H9 (cell line): Measurements from ENCODE around the gene HECW1. TPM values are rescaled to one million over a fixed set of nuclear protein-coding genes. Genes with fewer than 3 reads are reported as not detected.

Experiments
- DNase-seq: peaks from one replicate; pipeline ENCODE4 v3.0.0-alpha.2; 2017
- H2AFZ ChIP-seq: one replicate; pipeline ENCODE4 v1.6.1; 2013; ENCODE audit warnings: mild to moderate bottlenecking, low read length, control low read depth, moderate library complexity
- H2AK5ac ChIP-seq: 2 replicates; pipeline ENCODE4 v1.6.1; 2013; ENCODE audit warnings: low read length, control low read depth, mixed read lengths; ENCODE audit not compliant: insufficient read length
- H2BK120ac ChIP-seq: one replicate; pipeline ENCODE4 v1.6.1; 2013; ENCODE audit warnings: low read depth, mild to moderate bottlenecking, low read length, control low read depth, inconsistent platforms; ENCODE audit not compliant: poor library complexity, severe bottlenecking
- H2BK12ac ChIP-seq: 2 replicates; pipeline ENCODE4 v1.6.1; 2013; ENCODE audit warnings: low read length, control low read depth, mixed read lengths, low read depth; ENCODE audit not compliant: insufficient read length
- H2BK15ac ChIP-seq: 2 replicates; pipeline ENCODE4 v1.6.1; 2013; ENCODE audit warnings: low read depth, low read length, control low read depth
- H2BK20ac ChIP-seq: one replicate; pipeline ENCODE4 v1.6.1; 2013; ENCODE audit warnings: low read depth, mild to moderate bottlenecking, low read length, control low read depth, inconsistent platforms; ENCODE audit not compliant: poor library complexity, severe bottlenecking
- H2BK5ac ChIP-seq: 2 replicates; pipeline ENCODE4 v1.6.1; 2013; ENCODE audit warnings: low read length, control low read depth, mixed read lengths; ENCODE audit not compliant: insufficient read length
- H3K14ac ChIP-seq: 2 replicates; pipeline ENCODE4 v1.6.1; 2013; ENCODE audit warnings: low read length, control low read depth; ENCODE audit not compliant: insufficient read depth
- H3K18ac ChIP-seq: 2 replicates; pipeline ENCODE4 v1.6.1; 2013; ENCODE audit warnings: low read depth, mild to moderate bottlenecking, mixed read lengths, low read length, control low read depth; ENCODE audit not compliant: insufficient read length
- H3K23ac ChIP-seq: 2 replicates; pipeline ENCODE4 v1.6.1; 2013; ENCODE audit warnings: low read length, control low read depth, mixed read lengths, low read depth; ENCODE audit not compliant: insufficient read length
- H3K23me2 ChIP-seq: 2 replicates; pipeline ENCODE4 v1.6.1; 2013; ENCODE audit warnings: low read depth, mild to moderate bottlenecking, mixed read lengths, low read length, control low read depth; ENCODE audit not compliant: insufficient read length, poor library complexity, severe bottlenecking
- H3K27ac ChIP-seq: 2 replicates; pipeline ENCODE4 v1.5.1; 2013; ENCODE audit warnings: low read length, control low read depth, mixed read lengths, low read depth; ENCODE audit not compliant: insufficient read length
- H3K27me3 ChIP-seq: 2 replicates; pipeline ENCODE4 v1.6.1; 2013; ENCODE audit warnings: low read length, control low read depth, inconsistent platforms; ENCODE audit not compliant: insufficient read depth
- H3K4ac ChIP-seq: 2 replicates; pipeline ENCODE4 v1.6.1; 2013; ENCODE audit warnings: low read depth, mild to moderate bottlenecking, control low read depth, inconsistent platforms, low read length, moderate library complexity
- H3K4me1 ChIP-seq: 2 replicates; pipeline ENCODE4 v1.6.1; 2013; ENCODE audit warnings: low read length, control low read depth, inconsistent platforms; ENCODE audit not compliant: insufficient read depth
- H3K4me2 ChIP-seq: 2 replicates; pipeline ENCODE4 v1.6.1; 2013; ENCODE audit warnings: low read length, control low read depth, mixed read lengths; ENCODE audit not compliant: insufficient read length, insufficient read depth
- H3K56ac ChIP-seq: 2 replicates; pipeline ENCODE4 v1.6.1; 2013; ENCODE audit warnings: low read depth, mild to moderate bottlenecking, mixed read lengths, low read length, control low read depth; ENCODE audit not compliant: insufficient read length
- H3K79me1 ChIP-seq: 2 replicates; pipeline ENCODE4 v1.6.1; 2013; ENCODE audit warnings: low read depth, mild to moderate bottlenecking, moderate library complexity, low read length, control low read depth, inconsistent platforms; ENCODE audit not compliant: insufficient read depth, poor library complexity, severe bottlenecking
- H3K79me2 ChIP-seq: 2 replicates; pipeline ENCODE4 v1.6.1; 2013; ENCODE audit warnings: low read length, control low read depth, inconsistent platforms; ENCODE audit not compliant: insufficient read depth
- H3K9ac ChIP-seq: 2 replicates; pipeline ENCODE4 v1.6.1; 2013; ENCODE audit warnings: low read length, control low read depth, mixed read lengths; ENCODE audit not compliant: insufficient read length; ENCODE audit errors: extremely low read depth
- H3K9me3 ChIP-seq: one replicate; pipeline ENCODE4 v1.6.1; 2013; ENCODE audit warnings: low read depth, low read length, inconsistent platforms; ENCODE audit not compliant: control insufficient read depth
- H3T11ph ChIP-seq: one replicate; pipeline ENCODE4 v1.6.1; 2013; ENCODE audit warnings: mild to moderate bottlenecking, low read length, control low read depth, inconsistent platforms
- H4K20me1 ChIP-seq: one replicate; pipeline ENCODE4 v1.6.1; 2013; ENCODE audit not compliant: control insufficient read depth, insufficient read length, insufficient read depth
- H4K5ac ChIP-seq: 2 replicates; pipeline ENCODE4 v1.6.1; 2013; ENCODE audit warnings: low read depth, mild to moderate bottlenecking, mixed read lengths, low read length, control low read depth; ENCODE audit not compliant: insufficient read length
- H4K8ac ChIP-seq: replicated peaks from 2 replicates; pipeline ENCODE4 v1.6.1; 2013; ENCODE audit warnings: low read length, control low read depth, mixed read lengths, low read depth; ENCODE audit not compliant: insufficient read length
- H4K91ac ChIP-seq: 2 replicates; pipeline ENCODE4 v1.6.1; 2013; ENCODE audit warnings: low read depth, mild to moderate bottlenecking, moderate library complexity, mixed read lengths, low read length, control low read depth; ENCODE audit not compliant: insufficient read length
- H3K27ac Mint-ChIP-seq, 3 experiments: 2 replicates in 2 of 3; 3 replicates in 1 of 3; pipeline ENCODE4 v1.8.0; 2020 to 2021; ENCODE audit warnings: mixed read lengths in 3 of 3, mild to moderate bottlenecking in 1 of 3, moderate library complexity in 1 of 3
- H3K27me3 Mint-ChIP-seq: 2 replicates; pipeline ENCODE4 v1.8.0; 2021; ENCODE audit warnings: low read depth, mild to moderate bottlenecking, moderate library complexity, mixed read lengths
- H3K36me3 Mint-ChIP-seq, 3 experiments: 2 replicates in 2 of 3; 3 replicates in 1 of 3; pipeline ENCODE4 v1.8.0; 2020 to 2021; ENCODE audit warnings: low read depth in 3 of 3, mixed read lengths in 3 of 3; ENCODE audit not compliant: insufficient read depth in 1 of 3
- H3K4me1 Mint-ChIP-seq, 2 experiments: 2 replicates each; pipeline ENCODE4 v1.8.0; 2020; ENCODE audit warnings: mixed read lengths in 2 of 2
- H3K4me3 Mint-ChIP-seq, 2 experiments: 2 replicates in 1 of 2; 3 replicates in 1 of 2; pipeline ENCODE4 v1.8.0; 2020 to 2021; ENCODE audit warnings: mild to moderate bottlenecking in 2 of 2, mixed read lengths in 2 of 2, moderate library complexity in 1 of 2
- H3K9me3 Mint-ChIP-seq, 2 experiments: 2 replicates in 1 of 2; 3 replicates in 1 of 2; pipeline ENCODE4 v1.8.0; 2020; ENCODE audit warnings: mild to moderate bottlenecking in 2 of 2, mixed read lengths in 2 of 2, moderate library complexity in 1 of 2
- WGBS: extraction: QIAGEN DNeasy Blood & Tissue Kit; methylation state at CpG from one replicate; pipeline ENCODE4 v1.1.7; 2013; ENCODE audit warnings: missing lambda C conversion rate, low lambda C conversion rate, mixed read lengths; ENCODE audit not compliant: insufficient read length; ENCODE audit errors: extremely low coverage; 5-methylcytosine and 5-hydroxymethylcytosine counted together
- total RNA-seq: library from RNA; stranded (reverse); gene quantifications from 2 replicates; pipeline ENCODE4 v1.2.1, GENCODE V29; 2021
- TF ChIP-seq, protein P1 (sequence below): fragments of 200-600 bp; sonication (generic); conservative IDR thresholded peaks from 3 replicates; pipeline ENCODE4 v1.8.0; 2021; ENCODE audit warnings: antibody characterized with exemption, mild to moderate bottlenecking

The HECW1 gene
- total RNA-seq, 1 experiment from 2014 or later = 5.0 TPM

DNA sequence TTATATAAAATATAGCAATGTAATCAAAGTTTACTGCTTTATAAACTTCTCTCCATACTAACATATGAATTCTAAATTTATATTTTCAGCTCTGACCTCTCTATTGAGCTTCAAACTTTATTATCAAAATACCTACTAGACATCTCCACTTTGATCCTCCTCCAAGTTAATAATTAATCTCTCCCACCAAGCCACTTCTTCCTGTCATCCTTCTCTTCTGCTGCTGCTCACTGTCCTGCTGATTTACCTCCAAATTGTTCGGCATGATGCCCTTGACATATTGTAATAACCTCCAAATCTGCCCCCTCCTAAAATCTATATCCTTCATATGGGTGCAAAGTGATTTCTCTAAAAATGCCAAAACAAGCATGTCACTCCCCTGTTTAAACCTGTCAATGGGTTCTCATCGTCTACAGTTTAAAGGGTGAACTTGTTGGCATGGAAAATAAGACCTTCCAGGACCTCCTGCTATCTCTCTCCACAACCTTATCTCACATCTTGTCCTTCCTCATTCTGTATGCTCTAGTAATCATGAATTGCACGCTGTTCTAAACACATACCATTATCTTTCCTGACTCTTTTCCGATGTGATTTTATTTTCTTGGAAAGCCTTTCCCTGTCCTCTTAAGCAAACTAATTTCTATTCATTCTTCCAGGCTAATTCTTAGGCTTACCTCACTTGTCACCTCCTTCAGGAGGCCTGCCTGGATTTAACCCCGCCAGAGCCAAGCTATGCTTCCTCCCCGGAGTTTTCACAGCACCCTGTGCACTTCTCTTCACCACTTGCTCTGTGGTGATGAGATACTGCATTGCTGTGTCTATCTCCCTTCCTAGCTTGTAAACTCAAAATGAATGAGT is 418.3 kb downstream of the HECW1 start:
- Histone ChIP-seq H3K9me3 (no peaks in the 10 kb centered on the region), H3K23ac (no peak overlapping the region), H3K9ac (no peak overlapping the region), H4K20me1 (no peaks in the 10 kb centered on the region), H2BK5ac (no peak overlapping the region), H3K4me1 (no peaks in the 10 kb centered on the region), H3T11ph (no peak overlapping the region), H3K23me2 (no peaks in the 10 kb centered on the region), H3K4me2 (no peak overlapping the region), H3K79me1 (no peaks in the 10 kb centered on the region), H3K27me3 (no peaks in the 10 kb centered on the region; the same call in 1 of the 2 replicates), H3K56ac (no peak overlapping the region), H4K8ac (no peak overlapping the region), H2BK12ac (no peak overlapping the region), H2AFZ (no peak overlapping the region), H2AK5ac (no peak overlapping the region), H4K91ac (no peak overlapping the region), H3K79me2 (no peaks in the 10 kb centered on the region), H3K14ac (no peak overlapping the region), H4K5ac (no peak overlapping the region), H3K4ac (no peak overlapping the region), H2BK120ac (no peak overlapping the region), H3K18ac (no peak overlapping the region), H2BK20ac (no peak overlapping the region), H3K27ac (no peak overlapping the region), H2BK15ac (no peak overlapping the region)
- H3K4me1 Mint-ChIP-seq = peaks cover 0 to 8% of the 10 kb centered on the region in 2 experiments; a peak in 2 of 4 replicates
- no peaks in the 10 kb centered on the region; a peak in 1 of 5 replicates for H3K9me3 Mint-ChIP-seq
- no peaks in the 10 kb centered on the region for H3K27me3 Mint-ChIP-seq
- no CpG with 5 or more reads among the region's 6 CpGs for WGBS
- no peak overlapping the region for H3K27ac Mint-ChIP-seq
- H3K36me3 Mint-ChIP-seq = no peaks in the 10 kb centered on the region
- no peak for DNase-seq
- no peak overlapping the region for H3K4me3 Mint-ChIP-seq
- TF ChIP-seq, protein P1, sequence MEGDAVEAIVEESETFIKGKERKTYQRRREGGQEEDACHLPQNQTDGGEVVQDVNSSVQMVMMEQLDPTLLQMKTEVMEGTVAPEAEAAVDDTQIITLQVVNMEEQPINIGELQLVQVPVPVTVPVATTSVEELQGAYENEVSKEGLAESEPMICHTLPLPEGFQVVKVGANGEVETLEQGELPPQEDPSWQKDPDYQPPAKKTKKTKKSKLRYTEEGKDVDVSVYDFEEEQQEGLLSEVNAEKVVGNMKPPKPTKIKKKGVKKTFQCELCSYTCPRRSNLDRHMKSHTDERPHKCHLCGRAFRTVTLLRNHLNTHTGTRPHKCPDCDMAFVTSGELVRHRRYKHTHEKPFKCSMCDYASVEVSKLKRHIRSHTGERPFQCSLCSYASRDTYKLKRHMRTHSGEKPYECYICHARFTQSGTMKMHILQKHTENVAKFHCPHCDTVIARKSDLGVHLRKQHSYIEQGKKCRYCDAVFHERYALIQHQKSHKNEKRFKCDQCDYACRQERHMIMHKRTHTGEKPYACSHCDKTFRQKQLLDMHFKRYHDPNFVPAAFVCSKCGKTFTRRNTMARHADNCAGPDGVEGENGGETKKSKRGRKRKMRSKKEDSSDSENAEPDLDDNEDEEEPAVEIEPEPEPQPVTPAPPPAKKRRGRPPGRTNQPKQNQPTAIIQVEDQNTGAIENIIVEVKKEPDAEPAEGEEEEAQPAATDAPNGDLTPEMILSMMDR = no peak
